Ecto neural progenitor cell (in vitro differentiated cells): ENCODE measurements around the gene LGR5.
"Not testable (repeated sequence)": the region's sequence is repeated elsewhere in the genome, so short reads cannot be mapped to it uniquely, and the experiment has no call there.

ENCODE experiments used
- DNase-seq: peaks from one replicate; pipeline ENCODE4 v3.0.0-alpha.2; 2018; ENCODE audit warnings: low spot score

The LGR5 gene

DNA sequence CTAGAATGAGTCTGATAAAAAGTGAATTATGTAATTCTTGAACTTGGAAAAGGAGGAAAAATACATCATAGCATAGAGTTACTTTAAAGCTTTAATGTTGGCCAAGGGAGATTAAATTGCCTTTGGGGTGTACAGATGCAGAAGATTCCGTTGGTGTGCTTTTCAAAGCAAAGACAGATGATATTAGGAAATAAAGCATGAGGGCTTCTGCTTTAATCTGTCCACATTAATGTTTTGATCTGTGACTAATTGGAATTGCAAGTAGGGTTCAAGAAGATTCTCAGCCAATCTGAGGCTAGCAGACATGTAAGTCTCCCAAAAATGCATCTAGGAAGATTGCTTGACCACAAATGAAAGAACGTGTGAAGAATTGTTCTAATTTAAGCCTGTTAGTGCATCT is 35.2 kb downstream of the LGR5 start:
- DNase-seq, result no peak

DNA sequence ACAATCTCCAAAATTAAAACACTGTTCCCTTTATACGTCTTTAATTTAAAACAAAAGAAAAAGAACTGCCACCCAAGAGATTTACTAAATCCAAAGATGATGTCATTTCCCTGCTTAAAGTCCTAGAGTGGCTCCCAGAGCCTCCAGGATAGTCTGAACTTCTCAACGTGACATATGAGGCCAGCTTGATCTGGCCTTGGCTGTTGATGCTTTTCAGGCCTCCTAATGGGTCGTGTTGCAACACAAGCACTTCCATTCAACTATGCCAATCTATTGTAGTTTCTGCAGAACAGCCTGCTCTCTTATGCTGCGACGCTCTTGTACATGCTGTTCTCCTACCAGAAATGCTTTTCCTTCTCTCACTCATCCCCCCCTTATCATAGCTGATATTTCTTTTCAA is 35.7 kb downstream of the LGR5 start:
- no peak for DNase-seq

DNA sequence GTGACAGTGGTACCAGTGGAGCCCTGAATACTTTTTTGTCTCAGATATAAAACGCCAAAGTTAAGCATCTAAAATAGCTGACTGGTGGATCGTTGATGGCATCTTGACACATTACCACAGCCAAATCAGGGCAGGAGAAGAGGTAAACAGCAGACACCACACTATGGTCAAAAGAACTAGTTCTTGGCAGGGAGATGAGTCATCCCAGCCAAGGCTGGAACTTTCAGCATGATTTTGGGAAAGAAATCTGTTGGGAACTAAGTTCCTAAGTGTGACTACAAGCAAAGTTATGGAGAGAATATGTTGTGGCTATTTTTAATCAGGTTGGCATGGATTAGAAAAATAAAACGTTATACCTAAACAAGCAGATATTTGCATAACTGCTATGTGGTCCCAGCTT is 36.9 kb downstream of the LGR5 start:
- no peak for DNase-seq

DNA sequence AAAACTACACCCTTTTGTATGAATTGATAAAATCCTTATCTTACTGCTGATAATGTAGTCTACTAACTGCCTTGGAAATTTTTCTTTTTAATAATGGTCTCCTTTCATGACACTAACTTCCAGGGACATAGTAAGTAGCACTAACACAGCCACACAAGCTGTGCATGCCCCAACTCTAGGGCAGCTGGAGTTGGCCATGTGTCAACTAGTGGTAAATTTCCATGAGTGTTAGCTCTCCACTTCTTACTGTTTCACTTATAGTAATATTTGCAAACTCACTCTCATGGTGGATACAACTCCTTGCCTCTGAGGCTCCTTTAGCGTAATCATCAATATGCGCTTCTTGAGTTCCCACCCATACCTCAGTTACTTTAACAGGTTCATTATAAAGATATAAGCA is 38.0 kb downstream of the LGR5 start:
- no peak for DNase-seq

DNA sequence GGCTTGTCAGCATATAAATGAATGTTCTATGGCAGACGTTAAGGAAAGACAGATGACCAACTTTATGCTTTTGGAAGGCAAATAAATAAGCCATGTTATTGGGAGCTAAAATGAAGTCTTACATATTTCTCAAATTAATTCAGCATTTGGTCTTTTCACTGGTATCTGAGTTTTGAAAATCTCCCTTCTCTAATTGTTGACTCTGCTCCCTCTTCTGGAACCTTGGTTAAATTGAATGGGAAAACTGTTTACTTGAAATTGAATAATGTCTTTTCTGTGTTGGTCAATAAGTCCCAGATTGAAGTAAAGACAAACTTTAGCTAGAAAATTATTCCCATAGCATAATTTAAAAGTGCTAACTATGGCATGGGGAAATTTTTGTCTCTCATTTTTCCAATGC is 38.7 kb downstream of the LGR5 start:
- DNase-seq, result no peak

DNA sequence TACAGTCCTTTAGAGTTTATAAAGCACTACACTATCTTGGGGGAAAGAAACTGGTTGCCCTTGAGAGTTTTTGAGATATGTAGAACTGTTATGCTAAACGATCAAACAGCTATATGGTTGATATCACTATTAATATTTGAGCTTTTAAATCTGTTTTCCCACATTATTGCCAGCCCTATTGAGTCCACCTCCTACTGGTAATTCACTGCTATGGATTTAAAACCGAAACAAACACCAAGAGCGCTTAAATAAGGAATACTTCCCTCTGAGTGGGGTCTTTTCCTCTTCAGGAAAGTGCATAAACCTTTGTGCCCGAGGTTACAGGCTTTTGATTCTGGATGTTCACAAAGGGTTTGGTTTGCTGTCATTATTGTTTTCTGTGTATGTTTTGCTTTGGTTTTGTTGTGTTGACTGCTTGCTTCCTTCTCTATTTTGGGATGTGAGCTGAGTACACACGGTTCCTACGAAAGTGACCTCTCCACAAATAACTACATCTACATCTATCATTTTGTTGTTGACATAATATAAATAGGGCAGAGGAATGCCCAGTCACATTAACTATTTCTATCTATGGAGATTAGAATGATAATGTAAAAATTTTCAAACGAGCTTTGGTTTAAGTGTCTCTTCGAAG is 44.8 kb downstream of the LGR5 start:
- DNase-seq, result no peak

DNA sequence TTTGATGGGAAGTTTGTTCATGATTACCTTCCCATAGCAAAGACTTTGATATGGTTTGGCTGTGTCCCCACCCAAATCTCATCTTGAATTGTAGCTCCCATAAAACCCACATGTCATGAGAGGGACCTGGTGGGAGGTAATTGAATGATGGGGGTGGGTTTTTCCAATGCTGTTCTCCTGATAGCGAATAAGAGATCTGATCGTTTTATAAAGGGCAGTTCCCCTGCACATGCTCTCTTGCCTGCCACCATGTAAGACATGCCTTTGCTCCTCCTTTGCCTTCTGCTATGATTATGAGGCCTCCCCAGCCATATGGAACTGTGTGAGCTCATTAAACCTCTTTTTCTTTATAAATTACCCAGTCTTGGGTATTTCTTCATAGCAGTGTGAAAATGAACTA is 51.2 kb downstream of the LGR5 start:
- not testable (repeated sequence) for DNase-seq

DNA sequence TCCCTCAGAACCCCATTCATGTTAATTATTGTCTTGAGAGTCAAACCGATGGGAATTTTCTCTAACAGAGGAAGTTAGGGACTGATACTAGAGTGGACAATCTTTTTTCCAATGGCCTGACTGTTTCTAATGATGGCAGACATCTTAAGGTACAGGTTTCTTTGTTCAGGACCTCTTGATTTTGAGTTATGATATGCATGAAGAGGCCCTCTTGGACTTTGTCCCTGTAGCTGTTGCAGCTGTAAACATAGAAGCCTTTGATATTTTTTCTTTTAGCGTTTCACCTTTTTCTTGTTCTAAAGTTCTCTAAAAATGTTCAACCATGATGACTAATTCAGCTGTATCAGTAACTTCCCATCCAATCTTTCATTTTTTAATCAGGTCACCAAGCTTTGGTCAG is 53.0 kb downstream of the LGR5 start:
- no peak for DNase-seq

DNA sequence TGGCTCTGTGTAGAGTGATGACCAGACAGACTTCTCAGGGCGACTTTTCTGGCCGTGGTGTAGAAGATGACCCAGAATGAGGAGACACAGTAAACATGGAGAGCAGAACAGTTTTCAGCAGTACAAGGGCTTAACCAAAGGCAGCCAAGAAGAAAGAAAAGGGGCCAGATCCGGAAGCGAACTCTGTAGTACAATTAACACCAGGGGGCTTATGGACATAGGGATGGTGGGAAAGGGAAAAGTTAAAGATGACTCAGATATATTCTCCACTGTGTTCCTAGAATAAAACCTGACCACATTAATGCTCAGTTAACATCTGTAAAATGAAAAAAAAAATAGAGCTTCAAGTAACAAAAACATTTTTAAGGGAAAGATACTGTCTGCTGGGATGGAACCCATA is 60.2 kb downstream of the LGR5 start:
- DNase-seq, result no peak

DNA sequence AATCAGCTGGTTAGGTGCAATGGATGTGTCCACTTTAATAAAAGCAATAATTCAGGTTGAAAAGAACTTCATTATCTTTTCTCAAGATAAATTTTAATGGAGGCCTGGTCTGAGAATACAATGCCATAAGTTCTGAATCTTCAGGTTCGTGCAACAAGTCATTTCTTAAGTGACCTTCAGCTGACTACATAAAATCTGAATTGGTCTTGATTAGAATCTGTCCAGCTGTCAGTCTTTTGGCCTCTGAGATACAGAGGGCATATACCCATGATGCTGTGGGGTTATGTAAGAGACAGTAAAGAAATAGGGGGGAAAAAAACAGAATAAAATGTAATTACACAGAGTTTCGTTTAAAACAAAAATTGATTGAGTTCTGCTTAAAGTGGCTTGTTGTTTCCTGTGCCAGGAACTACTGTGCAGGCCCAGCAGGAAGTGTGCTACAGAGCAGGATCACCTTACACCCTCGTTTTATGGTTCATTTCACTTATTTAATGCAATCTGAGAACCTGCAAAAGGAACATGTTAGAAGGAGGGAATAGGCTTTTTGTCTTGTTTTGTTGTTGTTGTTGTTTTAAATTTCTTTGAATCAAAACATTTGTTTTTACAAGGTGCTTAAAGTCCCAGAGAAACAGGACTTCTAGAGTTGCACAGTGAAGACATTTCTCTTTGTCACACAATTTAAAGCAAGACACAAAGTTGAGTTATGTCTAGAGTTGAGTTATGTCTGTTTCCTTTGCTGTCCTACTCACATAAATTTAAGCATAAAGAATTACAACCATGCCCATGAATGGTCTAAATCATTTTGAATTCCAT is 64.2 kb downstream of the LGR5 start:
- no peak for DNase-seq

DNA sequence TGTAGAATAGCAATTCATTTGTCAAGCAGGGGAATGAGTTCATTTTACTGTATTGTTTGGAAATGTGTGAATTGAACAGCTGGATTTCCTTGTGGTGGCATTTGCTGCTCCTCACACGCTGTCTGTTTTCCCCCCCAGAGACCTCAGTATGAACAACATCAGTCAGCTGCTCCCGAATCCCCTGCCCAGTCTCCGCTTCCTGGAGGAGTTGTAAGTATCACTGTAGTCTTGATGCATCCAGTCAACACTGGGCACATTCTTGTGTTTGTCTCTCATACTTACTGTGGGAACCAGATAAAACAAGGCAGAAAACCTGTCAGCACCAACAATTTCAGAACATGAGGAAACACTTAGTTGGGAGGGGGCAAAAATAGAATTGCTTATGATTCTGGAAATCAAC is 64.9 kb downstream of the LGR5 start:
- no peak for DNase-seq

DNA sequence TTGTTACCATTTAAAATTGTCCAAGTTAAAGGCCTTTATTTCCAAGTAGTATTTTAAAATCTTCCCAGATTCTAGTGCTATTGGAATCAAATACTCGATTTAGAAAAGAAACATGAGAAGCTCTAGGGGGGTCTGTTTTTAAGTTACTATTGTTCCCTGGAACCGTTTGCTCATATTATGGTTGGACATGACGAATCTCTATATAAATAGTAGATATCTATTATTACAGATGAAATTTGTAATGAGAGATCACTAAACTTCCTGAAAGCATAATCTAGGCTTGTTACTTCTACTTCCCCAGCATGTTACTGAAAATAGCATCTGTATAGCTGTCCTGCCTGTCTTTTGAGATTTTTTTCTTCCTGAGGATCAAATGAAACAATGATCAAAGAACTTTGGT is 70.1 kb downstream of the LGR5 start:
- no peak for DNase-seq

DNA sequence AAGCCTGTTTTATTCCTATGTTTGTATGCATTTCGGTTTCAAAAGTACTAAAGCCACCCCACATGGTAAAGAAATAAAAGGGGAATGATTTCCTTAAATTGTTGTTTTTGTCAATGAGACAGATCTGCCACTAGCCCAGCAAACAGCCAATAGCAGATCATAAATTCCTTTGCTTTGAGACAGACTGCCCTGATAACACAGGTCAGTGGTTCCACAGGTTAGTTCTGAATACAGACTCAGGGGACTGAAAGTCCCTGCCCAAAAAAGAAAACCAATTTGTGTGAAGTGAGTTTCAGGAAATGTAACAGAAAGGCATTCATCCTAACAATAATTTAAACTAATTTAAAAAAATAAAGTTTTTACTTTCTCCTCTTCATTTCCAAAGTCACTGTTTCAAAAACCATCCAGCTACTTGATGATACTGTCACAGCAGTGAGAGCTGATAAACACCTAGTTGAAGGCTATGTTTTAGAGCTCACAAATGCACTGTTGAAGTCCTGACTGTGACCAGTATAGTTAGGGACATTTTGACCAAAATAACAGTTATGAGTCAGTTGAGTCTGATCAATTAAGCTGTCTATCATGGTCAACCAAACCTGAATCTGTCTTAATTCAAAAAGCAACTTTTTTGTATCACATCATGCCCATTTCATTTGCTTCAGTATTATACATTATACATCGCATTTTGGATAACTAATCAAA is 77.7 kb downstream of the LGR5 start:
- no peak for DNase-seq

DNA sequence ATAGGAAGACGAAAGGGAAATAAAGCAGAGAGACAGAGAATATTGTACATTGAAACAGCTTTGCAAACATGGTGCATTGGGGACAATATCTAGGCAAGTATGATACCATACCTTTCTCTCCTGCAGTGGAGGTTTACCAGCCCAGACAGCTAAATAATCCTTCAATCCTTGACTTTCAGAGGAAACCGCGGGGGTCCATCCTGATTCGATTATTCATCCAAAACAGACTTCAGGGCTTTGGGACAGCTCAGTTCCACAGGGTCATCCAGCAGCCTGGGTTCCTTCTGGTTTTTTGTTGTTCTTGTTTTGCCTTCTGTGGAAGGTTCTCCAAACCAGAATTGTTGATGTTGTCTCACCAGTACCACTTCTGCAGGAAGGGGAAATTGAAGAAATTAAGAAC is 81.5 kb downstream of the LGR5 start:
- no peak for DNase-seq

DNA sequence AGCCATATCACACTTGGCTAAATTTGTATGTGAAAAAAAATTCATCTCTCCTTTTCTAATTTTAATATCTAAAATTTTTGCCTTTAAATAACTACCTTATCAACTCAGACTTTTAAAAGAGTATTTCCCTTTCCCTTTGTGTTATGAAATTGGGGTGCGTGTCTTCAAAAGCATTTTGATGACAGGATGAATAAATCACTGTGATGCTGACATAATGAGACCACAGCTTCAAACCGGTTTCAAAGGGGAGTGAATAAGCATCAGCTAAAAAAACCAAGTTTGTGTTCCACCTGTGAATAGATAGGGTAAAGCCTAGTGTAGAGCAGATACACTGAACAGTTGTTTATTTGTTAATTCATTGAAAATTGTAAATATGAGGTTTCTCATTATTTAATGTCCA is 85.0 kb downstream of the LGR5 start:
- DNase-seq, result no peak

DNA sequence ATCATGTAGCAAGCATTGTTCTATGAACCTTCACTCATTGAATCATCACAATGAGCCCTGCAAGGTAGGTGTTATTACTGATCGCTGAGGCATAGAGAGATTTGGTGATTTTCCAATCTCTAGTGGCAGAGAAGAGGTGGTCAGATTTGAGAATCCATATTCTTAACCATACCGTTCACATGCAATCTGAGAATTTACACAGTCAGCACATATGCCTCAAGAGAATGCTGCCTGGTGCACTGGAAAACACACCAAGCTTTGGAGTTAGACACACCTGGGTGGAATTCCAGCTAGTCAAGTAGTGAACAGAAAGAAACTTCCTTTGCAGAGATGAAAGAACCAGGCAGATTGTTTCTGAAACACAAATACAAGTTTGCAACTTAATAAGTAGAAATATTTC is 94.1 kb downstream of the LGR5 start:
- no peak for DNase-seq

DNA sequence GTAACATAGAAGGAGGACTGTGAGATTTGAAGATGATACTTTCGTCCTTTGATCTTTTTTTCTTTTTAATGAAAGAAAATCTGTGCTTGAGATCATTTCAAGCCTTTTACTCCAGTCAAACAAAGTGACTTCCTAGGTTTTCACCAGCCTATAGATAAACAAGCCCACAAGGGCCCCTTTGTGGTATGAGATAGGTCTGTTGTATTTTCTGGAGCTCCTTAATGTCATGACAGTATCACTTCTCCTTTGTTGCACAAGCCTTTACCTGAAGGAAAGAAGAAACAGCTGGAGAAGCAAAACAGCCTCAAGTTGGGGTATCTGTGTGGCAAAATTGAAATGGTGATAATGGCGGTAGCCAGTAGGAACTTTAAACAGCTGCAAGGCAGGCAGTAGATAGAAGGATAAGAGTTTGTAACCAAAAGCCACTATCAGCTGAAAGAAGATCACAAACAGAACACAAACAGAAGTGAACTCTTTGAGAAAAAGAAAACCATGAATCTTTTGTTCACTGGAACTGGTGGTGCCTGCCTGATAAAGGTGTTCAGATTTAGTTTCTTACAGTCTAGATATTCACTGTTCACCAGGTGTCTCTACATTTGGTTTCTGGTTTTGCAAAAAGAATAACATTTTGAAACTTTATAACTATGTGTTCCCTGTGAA is 96.8 kb downstream of the LGR5 start:
- no peak for DNase-seq

DNA sequence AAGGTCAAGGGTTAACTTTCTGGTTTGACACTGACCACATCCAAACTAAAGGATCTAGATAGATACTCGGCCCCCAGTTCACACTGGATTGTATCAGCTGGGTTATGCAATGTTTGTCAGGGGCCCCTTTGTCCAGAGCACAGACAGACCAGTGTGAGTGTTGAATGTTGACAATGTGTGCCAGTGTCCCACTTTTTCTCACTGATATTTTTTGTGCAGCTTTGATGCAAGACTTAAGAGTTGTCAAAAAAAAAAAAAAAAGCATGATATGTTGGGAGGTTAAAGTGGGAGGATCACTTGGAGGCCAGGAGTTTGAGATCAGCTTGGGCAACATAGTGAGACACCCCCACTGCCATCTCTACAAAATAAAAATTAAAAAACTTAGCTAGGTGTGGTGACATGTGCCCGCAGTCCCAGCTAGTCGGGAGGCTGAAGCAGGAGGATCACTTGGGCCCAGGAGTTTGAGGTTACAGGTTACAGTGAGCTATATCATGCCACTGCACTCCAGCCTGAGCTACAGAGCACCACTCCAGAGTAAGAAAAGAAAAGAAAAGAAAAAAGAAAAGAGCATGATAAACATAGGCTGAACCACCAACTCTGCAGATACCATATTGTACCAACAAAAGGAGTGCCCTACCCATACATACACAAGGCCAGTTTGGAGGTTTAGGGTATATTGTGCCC is 97.5 kb downstream of the LGR5 start:
- no peak for DNase-seq

DNA sequence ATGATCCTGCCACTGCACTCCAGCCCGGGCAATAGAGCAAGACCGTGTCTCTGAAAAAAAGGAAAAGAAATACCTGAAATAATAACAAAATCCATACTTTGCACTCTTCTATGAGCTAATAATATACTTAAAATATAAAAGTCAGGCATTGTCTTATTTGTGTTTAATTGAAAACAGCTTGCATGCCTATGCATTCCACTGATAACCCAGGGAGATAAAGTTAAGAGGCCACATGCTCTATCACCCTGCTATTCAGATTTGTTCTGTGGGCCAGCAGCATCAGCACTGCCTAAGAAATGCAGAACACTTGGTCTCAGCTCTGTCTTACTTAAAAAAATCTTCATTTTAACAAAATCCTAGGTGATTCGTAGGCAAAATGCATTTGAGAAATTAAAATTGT is 99.2 kb downstream of the LGR5 start:
- DNase-seq, result no peak

DNA sequence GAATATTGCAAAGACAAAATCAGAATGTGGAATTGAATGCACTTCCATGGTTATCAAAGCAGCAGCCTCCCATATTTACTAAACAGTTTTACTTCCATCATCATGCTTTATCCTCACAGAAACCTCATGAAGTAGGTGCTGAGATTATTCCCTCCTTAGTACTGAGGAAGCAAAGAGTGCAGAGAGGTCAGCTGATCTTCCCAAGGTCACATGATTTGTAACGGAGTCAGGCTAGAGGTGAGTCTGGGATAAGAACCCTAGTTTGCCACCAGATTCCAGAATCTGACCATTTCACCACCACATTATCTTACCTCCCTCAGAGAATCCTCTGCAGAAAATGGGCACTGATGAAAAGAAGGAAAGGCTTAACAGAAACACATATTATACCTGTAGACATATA is 102.0 kb downstream of the LGR5 start:
- no peak for DNase-seq

DNA sequence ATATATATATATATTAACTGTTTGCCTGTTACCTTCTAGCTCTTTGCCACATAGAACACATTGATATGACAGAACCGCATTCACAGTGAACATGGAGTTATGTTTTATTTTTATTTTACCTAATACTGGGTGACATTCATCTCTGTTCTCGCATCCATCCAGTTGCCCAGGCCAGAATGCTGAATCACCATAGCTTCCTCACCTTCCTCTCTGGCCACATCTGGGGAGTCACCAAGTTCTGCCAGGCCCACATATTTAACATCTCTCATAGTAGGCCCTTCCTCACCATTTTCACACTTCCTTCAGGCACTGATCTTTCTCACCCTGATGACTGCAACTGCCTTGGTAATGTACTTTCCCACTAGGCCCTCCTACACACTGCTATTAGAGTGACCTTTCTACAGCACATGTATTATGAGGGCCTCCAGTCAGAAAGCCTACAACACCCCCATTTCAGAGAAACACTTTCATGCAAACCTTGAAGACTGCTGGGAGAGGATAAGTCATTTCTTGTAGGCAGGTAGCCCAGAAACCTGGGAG is 106.8 kb downstream of the LGR5 start:
- no peak for DNase-seq

DNA sequence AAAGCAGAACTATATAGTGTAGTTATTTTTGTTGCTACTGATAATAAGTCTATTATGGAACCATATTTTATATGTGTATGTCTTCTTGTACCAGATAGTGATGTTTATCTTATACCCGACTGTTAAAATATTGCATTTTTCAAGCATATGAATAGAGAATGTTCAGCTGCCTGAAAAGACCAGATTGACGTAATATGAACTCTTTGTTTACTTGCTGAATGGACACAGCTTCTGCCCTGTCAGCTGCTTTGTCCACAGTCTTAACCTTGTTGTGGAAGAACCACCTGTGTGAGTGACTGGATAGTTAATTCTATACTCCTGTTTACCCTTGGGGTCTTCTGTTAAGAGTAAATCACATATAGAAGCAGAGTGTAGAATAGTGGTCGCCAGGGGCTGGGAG is 109.3 kb downstream of the LGR5 start:
- no peak for DNase-seq
